Measurements from ENCODE around the gene SHISAL2A. TPM values are rescaled to one million over a fixed set of nuclear protein-coding genes. Genes with fewer than 3 reads are reported as not detected.

The SHISAL2A gene
- total RNA-seq, 1 experiment from 2014 or later, result 0.90 TPM

GRCh38 chr1:52645261-52645660 lies 12.3 kb downstream of the SHISAL2A start:
- H2BK12ac ChIP-seq (ENCODE audit: insufficient read length, low read depth, low read length), result no peak overlapping the region
- H3K4me1 Mint-ChIP-seq, result peaks cover 0 to 2% of the 10 kb centered on the region in 2 experiments; a peak in 1 of 4 replicates
- H3K4ac ChIP-seq (ENCODE audit: low read depth, low read length), result no peak overlapping the region
- H2AK5ac ChIP-seq (ENCODE audit: insufficient read length, low read length), result no peak overlapping the region
- no peaks in the 10 kb centered on the region; a peak in 1 of 7 replicates for H3K36me3 Mint-ChIP-seq (ENCODE audit: insufficient read depth in 1 of 3, low read depth in 3 of 3)
- no peak for TF ChIP-seq CTCF (conservative IDR thresholded peaks at IDR 0.05)
- no peaks in the 10 kb centered on the region for H3K79me1 ChIP-seq (ENCODE audit: insufficient read depth, low read depth, low read length, poor library complexity, severe bottlenecking)
- H3T11ph ChIP-seq (ENCODE audit: low read length), result no peak overlapping the region
- H4K5ac ChIP-seq (ENCODE audit: insufficient read length, low read depth, low read length), result no peak overlapping the region
- H3K18ac ChIP-seq (ENCODE audit: insufficient read length, low read depth, low read length), result no peak overlapping the region
- H3K27me3 Mint-ChIP-seq (ENCODE audit: low read depth), result peaks cover 10% of the 10 kb centered on the region
- no peak overlapping the region for H3K14ac ChIP-seq (ENCODE audit: insufficient read depth, low read length)
- no peak overlapping the region for H3K23ac ChIP-seq (ENCODE audit: insufficient read length, low read depth, low read length)
- no peak for DNase-seq
- no peak overlapping the region for H3K27ac Mint-ChIP-seq
- no peaks in the 10 kb centered on the region for H3K27me3 ChIP-seq (ENCODE audit: insufficient read depth, low read length)
- H2AFZ ChIP-seq (ENCODE audit: low read length), result no peak overlapping the region
- H2BK15ac ChIP-seq (ENCODE audit: low read depth, low read length), result no peak overlapping the region
- H4K20me1 ChIP-seq (ENCODE audit: control insufficient read depth, insufficient read depth, insufficient read length), result no peaks in the 10 kb centered on the region
- no peak overlapping the region for H4K8ac ChIP-seq (replicated peaks; ENCODE audit: insufficient read length, low read depth, low read length)
- H3K79me2 ChIP-seq (ENCODE audit: insufficient read depth, low read length), result no peaks in the 10 kb centered on the region
- H3K9me3 Mint-ChIP-seq, result no peaks in the 10 kb centered on the region; a peak in 1 of 5 replicates
- H3K9me3 ChIP-seq (ENCODE audit: control insufficient read depth, low read depth, low read length), result no peaks in the 10 kb centered on the region
- no peak overlapping the region for H3K9ac ChIP-seq (ENCODE audit: extremely low read depth, insufficient read length, low read length)
- H3K56ac ChIP-seq (ENCODE audit: insufficient read length, low read depth, low read length), result no peak overlapping the region
- no peak overlapping the region for H2BK120ac ChIP-seq (ENCODE audit: low read depth, low read length, poor library complexity, severe bottlenecking)
- no CpG with 5 or more reads among the region's 6 CpGs for WGBS (ENCODE audit: extremely low coverage, insufficient read length, low lambda C conversion rate)
- no peak overlapping the region for H4K91ac ChIP-seq (ENCODE audit: insufficient read length, low read depth, low read length)
- H3K23me2 ChIP-seq (ENCODE audit: insufficient read length, low read depth, low read length, poor library complexity, severe bottlenecking), result no peaks in the 10 kb centered on the region
- no peak overlapping the region for H3K4me2 ChIP-seq (ENCODE audit: insufficient read depth, insufficient read length, low read length)
- H2BK20ac ChIP-seq (ENCODE audit: low read depth, low read length, poor library complexity, severe bottlenecking), result no peak overlapping the region
- no peaks in the 10 kb centered on the region for H3K4me1 ChIP-seq (ENCODE audit: insufficient read depth, low read length)
- no peak overlapping the region for H3K27ac ChIP-seq (ENCODE audit: insufficient read length, low read depth, low read length)
- no peak overlapping the region for H3K4me3 Mint-ChIP-seq
- no peak overlapping the region for H2BK5ac ChIP-seq (ENCODE audit: insufficient read length, low read length)

All from H9 (cell line).